Endodermal cell (in vitro differentiated cells): Measurements from ENCODE around the gene CRYGD. TPM values are rescaled to one million over a fixed set of nuclear protein-coding genes. Genes with fewer than 3 reads are reported as not detected.

Experiments
- DNase-seq: peaks from one replicate; pipeline ENCODE4 v3.0.0-alpha.2; 2017
- H3K27ac ChIP-seq: 2 replicates; pipeline ENCODE4 v1.5.1; 2013; ENCODE audit warnings: mild to moderate bottlenecking, low read depth, low read length, moderate library complexity
- H3K27me3 ChIP-seq: 2 replicates; pipeline ENCODE4 v1.6.1; 2013; ENCODE audit warnings: mild to moderate bottlenecking, low read length, moderate library complexity; ENCODE audit not compliant: insufficient read depth, control insufficient read depth, poor library complexity, severe bottlenecking
- H3K36me3 ChIP-seq: 2 replicates; pipeline ENCODE4 v1.7.0; 2013; ENCODE audit warnings: mild to moderate bottlenecking, low read length, moderate library complexity; ENCODE audit not compliant: control insufficient read depth, insufficient read depth
- H3K4me1 ChIP-seq: one replicate; pipeline ENCODE4 v1.7.0; 2013; ENCODE audit warnings: low read length; ENCODE audit not compliant: control insufficient read depth, insufficient read depth
- H3K4me3 ChIP-seq: 2 replicates; pipeline ENCODE4 v1.5.1; 2013; ENCODE audit warnings: mild to moderate bottlenecking, low read length, moderate library complexity
- H3K9ac ChIP-seq: 2 replicates; pipeline ENCODE4 v1.6.1; 2013; ENCODE audit warnings: mild to moderate bottlenecking, low read length, moderate library complexity; ENCODE audit not compliant: poor library complexity, severe bottlenecking; ENCODE audit errors: extremely low read depth
- H3K9me3 ChIP-seq: 2 replicates; pipeline ENCODE4 v1.6.1; 2013; ENCODE audit warnings: mild to moderate bottlenecking, low read length, moderate library complexity; ENCODE audit not compliant: control insufficient read depth
- H3K27ac Mint-ChIP-seq: 2 replicates; pipeline ENCODE4 v1.8.0; 2020; ENCODE audit warnings: mixed read lengths
- H3K27me3 Mint-ChIP-seq: 2 replicates; pipeline ENCODE4 v1.8.0; 2021; ENCODE audit warnings: mild to moderate bottlenecking, mixed read lengths; ENCODE audit not compliant: insufficient read depth
- H3K36me3 Mint-ChIP-seq: 2 replicates; pipeline ENCODE4 v1.8.0; 2020; ENCODE audit warnings: low read depth, mixed read lengths
- H3K4me1 Mint-ChIP-seq: 2 replicates; pipeline ENCODE4 v1.8.0; 2020; ENCODE audit warnings: mixed read lengths
- H3K4me3 Mint-ChIP-seq: 2 replicates; pipeline ENCODE4 v1.8.0; 2020; ENCODE audit warnings: mild to moderate bottlenecking, moderate library complexity, mixed read lengths
- H3K9me3 Mint-ChIP-seq: 2 replicates; pipeline ENCODE4 v1.8.0; 2020; ENCODE audit warnings: mild to moderate bottlenecking, mixed read lengths
- WGBS, 2 experiments: methylation state at CpG; one replicate each; pipeline versions ENCODE4 v1.1.5 to v1.1.7; 2013; ENCODE audit warnings: missing lambda C conversion rate in 2 of 2, mixed read lengths in 1 of 2; ENCODE audit not compliant: insufficient coverage in 1 of 2, insufficient read length in 1 of 2; 5-methylcytosine and 5-hydroxymethylcytosine counted together
- total RNA-seq, 2 donors: library from RNA; stranded (reverse); fragmentation: NEBNext Ultra II Directional in 1 of 2; extraction: Animal tissue kit (Norgen Biotek cat#: 25700) in 1 of 2; gene quantifications; 2 replicates in 1 of 2; 3 replicates in 1 of 2; pipeline ENCODE4 v1.2.1, GENCODE V29; 2021
- TF ChIP-seq, protein P1 (sequence below): fragments of 200-600 bp; sonication (generic); conservative IDR thresholded peaks from 2 replicates; pipeline ENCODE4 v1.5.0; 2021; ENCODE audit warnings: antibody characterized with exemption, mild to moderate bottlenecking

The CRYGD gene
- total RNA-seq, 2 donors from 2014 or later: 2.2 TPM; not detected in 1

- H3K4me3 Mint-ChIP-seq: no peak overlapping the region
- TF ChIP-seq, protein P1, sequence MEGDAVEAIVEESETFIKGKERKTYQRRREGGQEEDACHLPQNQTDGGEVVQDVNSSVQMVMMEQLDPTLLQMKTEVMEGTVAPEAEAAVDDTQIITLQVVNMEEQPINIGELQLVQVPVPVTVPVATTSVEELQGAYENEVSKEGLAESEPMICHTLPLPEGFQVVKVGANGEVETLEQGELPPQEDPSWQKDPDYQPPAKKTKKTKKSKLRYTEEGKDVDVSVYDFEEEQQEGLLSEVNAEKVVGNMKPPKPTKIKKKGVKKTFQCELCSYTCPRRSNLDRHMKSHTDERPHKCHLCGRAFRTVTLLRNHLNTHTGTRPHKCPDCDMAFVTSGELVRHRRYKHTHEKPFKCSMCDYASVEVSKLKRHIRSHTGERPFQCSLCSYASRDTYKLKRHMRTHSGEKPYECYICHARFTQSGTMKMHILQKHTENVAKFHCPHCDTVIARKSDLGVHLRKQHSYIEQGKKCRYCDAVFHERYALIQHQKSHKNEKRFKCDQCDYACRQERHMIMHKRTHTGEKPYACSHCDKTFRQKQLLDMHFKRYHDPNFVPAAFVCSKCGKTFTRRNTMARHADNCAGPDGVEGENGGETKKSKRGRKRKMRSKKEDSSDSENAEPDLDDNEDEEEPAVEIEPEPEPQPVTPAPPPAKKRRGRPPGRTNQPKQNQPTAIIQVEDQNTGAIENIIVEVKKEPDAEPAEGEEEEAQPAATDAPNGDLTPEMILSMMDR: no peak
- H3K27ac Mint-ChIP-seq: no peak overlapping the region
- Histone ChIP-seq H3K4me1 (no peaks in the 10 kb centered on the region), H3K9ac (no peak overlapping the region), H3K9me3 (no peaks in the 10 kb centered on the region), H3K4me3 (no peak overlapping the region), H3K27ac (no peak overlapping the region), H3K27me3 (no peaks in the 10 kb centered on the region), H3K36me3 (no peaks in the 10 kb centered on the region)
- WGBS, 2 experiments: 89% methylated on average over 4 to 6 of the region's 6 CpGs
- no peaks in the 10 kb centered on the region for H3K9me3 Mint-ChIP-seq
- H3K4me1 Mint-ChIP-seq: peaks cover 10% of the 10 kb centered on the region
- H3K36me3 Mint-ChIP-seq: no peaks in the 10 kb centered on the region
- DNase-seq: no peak
- H3K27me3 Mint-ChIP-seq: no peaks in the 10 kb centered on the region
Observed at GRCh38 chr2:208130712-208131110, 6.4 kb upstream of the CRYGD start.

- Histone ChIP-seq H3K36me3 (no peaks in the 10 kb centered on the region), H3K9me3 (no peaks in the 10 kb centered on the region)
- no peak within 1 kb of the TSS for H3K27ac Mint-ChIP-seq
Observed at GRCh38 chr2:208129744-208130711, 5.7 kb upstream of the CRYGD start, which contains the start of gene CRYGC. TSS of gene CRYGC (minus strand) at chr2:208129828. CDS start at chr2:208129792, 36 bp downstream.

DNA sequence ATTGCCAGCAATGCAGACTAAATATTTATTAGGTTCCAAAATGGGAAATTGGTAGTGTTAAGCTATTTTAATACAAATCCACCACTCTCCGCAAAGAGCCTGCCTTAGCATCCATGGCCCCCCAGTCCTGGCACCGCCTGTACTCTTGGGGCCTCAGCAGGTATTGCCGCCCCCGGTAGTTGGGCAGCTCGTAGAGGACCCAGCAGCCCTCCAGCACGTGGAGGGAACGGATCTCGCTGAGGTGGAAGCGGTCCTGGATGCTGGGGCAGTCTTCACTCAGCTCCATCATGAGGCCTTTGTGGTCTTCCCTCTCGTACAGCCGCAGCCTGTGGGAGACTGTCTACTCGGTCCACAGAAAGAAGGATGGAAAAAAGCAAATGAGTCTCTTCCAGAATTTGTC, 3.8 kb upstream of the CRYGD start:
- no peak overlapping the region for H3K4me3 Mint-ChIP-seq
- no peak overlapping the region for H3K27ac Mint-ChIP-seq
- Histone ChIP-seq H3K27ac (no peak overlapping the region), H3K4me3 (no peak overlapping the region), H3K9ac (no peak overlapping the region), H3K27me3 (no peaks in the 10 kb centered on the region), H3K36me3 (no peaks in the 10 kb centered on the region), H3K4me1 (no peaks in the 10 kb centered on the region), H3K9me3 (no peaks in the 10 kb centered on the region)
- no peaks in the 10 kb centered on the region for H3K27me3 Mint-ChIP-seq
- DNase-seq: no peak
- no peaks in the 10 kb centered on the region for H3K9me3 Mint-ChIP-seq
- TF ChIP-seq, protein P1: no peak
- 95% methylated on average over 8 to 12 of the region's 12 CpGs for WGBS, 2 experiments
- no peaks in the 10 kb centered on the region for H3K36me3 Mint-ChIP-seq
- H3K4me1 Mint-ChIP-seq: peaks cover 16% of the 10 kb centered on the region

More at GRCh38 chr2:208129744-208130711, 5.7 kb upstream of the CRYGD start, which contains the start of gene CRYGC:
- TF ChIP-seq, protein P1: no peak
- DNase-seq: no peak
- peaks cover 10% of the 10 kb centered on the region for H3K4me1 Mint-ChIP-seq
- H3K36me3 Mint-ChIP-seq: no peaks in the 10 kb centered on the region
- Histone ChIP-seq H3K27ac (no peak within 1 kb of the TSS), H3K27me3 (no peaks in the 10 kb centered on the region), H3K4me3 (no peak within 1 kb of the TSS), H3K9ac (no peak within 1 kb of the TSS), H3K4me1 (no peaks in the 10 kb centered on the region)
- H3K9me3 Mint-ChIP-seq: no peaks in the 10 kb centered on the region
- no peaks in the 10 kb centered on the region for H3K27me3 Mint-ChIP-seq
- WGBS, 2 experiments: 89 to 93% methylated on average over 13 to 19 of the region's 19 CpGs
- no peak within 1 kb of the TSS for H3K4me3 Mint-ChIP-seq
